Measurements from ENCODE around the gene GOLGA3. TPM values are rescaled to one million over a fixed set of nuclear protein-coding genes. Genes with fewer than 3 reads are reported as not detected.

GOLGA3 gene
- total and polyA plus RNA-seq, 9 of the 15 experiments (the other 6 are each of a cell fraction or from before 2014, with no cell fraction given) = 1.9 to 48.1 (median 18.4) TPM

DNA sequence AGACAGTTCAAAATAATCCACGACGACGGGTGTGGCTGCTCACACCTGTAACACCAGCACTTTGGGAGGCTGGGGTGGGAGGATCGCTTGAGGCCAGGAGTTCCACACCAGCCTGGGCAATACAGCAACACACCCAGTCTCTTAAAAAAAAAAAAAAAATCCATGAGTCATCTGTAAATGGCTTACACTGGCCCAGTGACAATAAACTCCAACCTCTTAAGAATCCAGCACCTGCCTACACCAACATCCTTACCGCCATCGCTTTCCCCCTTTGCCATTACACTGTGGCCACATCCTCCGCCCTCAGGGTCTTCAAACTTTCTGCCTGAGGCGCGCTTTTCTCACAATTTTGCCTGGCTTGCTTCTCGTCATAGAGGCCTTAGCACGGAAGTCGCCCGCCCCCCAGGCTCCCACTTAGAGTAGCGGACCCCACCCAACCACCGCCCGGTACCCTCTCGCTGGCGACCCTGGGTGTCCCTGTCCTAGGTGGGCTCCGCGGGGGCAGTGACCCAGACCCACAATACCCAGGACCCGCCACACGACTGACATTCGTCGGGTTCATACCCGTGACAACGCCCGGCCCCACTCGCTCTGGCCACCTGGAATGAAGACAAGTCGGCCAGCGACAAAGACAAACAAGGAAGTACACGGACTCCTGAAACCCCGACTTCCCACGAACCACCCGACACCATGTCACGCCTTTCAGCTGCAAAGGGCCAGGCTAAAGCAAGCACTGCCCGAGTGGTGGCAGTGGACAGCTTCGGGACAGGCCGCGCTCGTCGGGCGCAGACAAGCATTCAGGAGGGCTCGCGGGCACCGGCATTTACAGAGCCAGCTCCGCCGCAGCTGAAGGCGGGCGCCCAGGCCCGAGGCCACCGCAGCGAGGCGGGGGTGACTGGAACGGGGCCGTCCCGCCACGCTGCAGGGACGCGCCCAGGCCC lies 636 bp downstream of the GOLGA3 start (continued):
- TF ChIP-seq, protein P1, sequence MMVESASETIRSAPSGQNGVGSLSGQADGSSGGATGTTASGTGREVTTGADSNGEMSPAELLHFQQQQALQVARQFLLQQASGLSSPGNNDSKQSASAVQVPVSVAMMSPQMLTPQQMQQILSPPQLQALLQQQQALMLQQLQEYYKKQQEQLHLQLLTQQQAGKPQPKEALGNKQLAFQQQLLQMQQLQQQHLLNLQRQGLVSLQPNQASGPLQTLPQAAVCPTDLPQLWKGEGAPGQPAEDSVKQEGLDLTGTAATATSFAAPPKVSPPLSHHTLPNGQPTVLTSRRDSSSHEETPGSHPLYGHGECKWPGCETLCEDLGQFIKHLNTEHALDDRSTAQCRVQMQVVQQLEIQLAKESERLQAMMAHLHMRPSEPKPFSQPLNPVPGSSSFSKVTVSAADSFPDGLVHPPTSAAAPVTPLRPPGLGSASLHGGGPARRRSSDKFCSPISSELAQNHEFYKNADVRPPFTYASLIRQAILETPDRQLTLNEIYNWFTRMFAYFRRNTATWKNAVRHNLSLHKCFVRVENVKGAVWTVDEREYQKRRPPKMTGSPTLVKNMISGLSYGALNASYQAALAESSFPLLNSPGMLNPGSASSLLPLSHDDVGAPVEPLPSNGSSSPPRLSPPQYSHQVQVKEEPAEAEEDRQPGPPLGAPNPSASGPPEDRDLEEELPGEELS (CRISPR knock-in tag; IDR thresholded peaks at IDR 0.05; ENCODE audit: borderline replicate concordance) = no peak
- no peak for TF ChIP-seq MXI1 (IDR thresholded peaks at IDR 0.05; ENCODE audit: low read depth, low read length)
- TF ChIP-seq RBM39 (optimal IDR thresholded peaks at IDR 0.05; ENCODE audit: low read depth, low read length) = no peak
- TF ChIP-seq PCBP1 (IDR thresholded peaks at IDR 0.05; ENCODE audit: low read depth, low read length, poor library complexity, severe bottlenecking) = peak; percentile 17
- TF ChIP-seq, protein P2, sequence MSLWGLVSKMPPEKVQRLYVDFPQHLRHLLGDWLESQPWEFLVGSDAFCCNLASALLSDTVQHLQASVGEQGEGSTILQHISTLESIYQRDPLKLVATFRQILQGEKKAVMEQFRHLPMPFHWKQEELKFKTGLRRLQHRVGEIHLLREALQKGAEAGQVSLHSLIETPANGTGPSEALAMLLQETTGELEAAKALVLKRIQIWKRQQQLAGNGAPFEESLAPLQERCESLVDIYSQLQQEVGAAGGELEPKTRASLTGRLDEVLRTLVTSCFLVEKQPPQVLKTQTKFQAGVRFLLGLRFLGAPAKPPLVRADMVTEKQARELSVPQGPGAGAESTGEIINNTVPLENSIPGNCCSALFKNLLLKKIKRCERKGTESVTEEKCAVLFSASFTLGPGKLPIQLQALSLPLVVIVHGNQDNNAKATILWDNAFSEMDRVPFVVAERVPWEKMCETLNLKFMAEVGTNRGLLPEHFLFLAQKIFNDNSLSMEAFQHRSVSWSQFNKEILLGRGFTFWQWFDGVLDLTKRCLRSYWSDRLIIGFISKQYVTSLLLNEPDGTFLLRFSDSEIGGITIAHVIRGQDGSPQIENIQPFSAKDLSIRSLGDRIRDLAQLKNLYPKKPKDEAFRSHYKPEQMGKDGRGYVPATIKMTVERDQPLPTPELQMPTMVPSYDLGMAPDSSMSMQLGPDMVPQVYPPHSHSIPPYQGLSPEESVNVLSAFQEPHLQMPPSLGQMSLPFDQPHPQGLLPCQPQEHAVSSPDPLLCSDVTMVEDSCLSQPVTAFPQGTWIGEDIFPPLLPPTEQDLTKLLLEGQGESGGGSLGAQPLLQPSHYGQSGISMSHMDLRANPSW (CRISPR knock-in tag; IDR thresholded peaks at IDR 0.05) = no peak
- TF ChIP-seq, protein P3, sequence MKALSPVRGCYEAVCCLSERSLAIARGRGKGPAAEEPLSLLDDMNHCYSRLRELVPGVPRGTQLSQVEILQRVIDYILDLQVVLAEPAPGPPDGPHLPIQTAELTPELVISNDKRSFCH (CRISPR knock-in tag; IDR thresholded peaks at IDR 0.05) = no peak
- TF ChIP-seq, protein P3 (tag; IDR thresholded peaks at IDR 0.05) = no peak
- 0 out of 4 replicates have a peak, but pooled peaks of 1 of the 2 experiments have one; percentile 23 for TF ChIP-seq RCOR1 (IDR thresholded peaks at IDR 0.05; ENCODE audit: borderline replicate concordance in 1 of 2, low read depth in 2 of 2, low read length in 2 of 2)
- no peak for TF ChIP-seq NELFE (IDR thresholded peaks at IDR 0.05; ENCODE audit: insufficient read depth, insufficient read length)
- TF ChIP-seq GABPA (tag; conservative IDR thresholded peaks at IDR 0.05; ENCODE audit: low read depth) = no peak
- no peak for TF ChIP-seq TBP (optimal IDR thresholded peaks at IDR 0.05; ENCODE audit: low read depth, low read length)
- peak; percentile 82 for TF ChIP-seq FOSL1 (tag; conservative IDR thresholded peaks at IDR 0.05)
- no peak for TF ChIP-seq ZNF274 (IDR thresholded peaks at IDR 0.05; ENCODE audit: borderline replicate concordance, low read depth, low read length)
- TF ChIP-seq, protein P4, sequence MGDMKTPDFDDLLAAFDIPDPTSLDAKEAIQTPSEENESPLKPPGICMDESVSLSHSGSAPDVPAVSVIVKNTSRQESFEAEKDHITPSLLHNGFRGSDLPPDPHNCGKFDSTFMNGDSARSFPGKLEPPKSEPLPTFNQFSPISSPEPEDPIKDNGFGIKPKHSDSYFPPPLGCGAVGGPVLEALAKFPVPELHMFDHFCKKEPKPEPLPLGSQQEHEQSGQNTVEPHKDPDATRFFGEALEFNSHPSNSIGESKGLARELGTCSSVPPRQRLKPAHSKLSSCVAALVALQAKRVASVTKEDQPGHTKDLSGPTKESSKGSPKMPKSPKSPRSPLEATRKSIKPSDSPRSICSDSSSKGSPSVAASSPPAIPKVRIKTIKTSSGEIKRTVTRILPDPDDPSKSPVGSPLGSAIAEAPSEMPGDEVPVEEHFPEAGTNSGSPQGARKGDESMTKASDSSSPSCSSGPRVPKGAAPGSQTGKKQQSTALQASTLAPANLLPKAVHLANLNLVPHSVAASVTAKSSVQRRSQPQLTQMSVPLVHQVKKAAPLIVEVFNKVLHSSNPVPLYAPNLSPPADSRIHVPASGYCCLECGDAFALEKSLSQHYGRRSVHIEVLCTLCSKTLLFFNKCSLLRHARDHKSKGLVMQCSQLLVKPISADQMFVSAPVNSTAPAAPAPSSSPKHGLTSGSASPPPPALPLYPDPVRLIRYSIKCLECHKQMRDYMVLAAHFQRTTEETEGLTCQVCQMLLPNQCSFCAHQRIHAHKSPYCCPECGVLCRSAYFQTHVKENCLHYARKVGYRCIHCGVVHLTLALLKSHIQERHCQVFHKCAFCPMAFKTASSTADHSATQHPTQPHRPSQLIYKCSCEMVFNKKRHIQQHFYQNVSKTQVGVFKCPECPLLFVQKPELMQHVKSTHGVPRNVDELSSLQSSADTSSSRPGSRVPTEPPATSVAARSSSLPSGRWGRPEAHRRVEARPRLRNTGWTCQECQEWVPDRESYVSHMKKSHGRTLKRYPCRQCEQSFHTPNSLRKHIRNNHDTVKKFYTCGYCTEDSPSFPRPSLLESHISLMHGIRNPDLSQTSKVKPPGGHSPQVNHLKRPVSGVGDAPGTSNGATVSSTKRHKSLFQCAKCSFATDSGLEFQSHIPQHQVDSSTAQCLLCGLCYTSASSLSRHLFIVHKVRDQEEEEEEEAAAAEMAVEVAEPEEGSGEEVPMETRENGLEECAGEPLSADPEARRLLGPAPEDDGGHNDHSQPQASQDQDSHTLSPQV (IDR thresholded peaks at IDR 0.05) = no peak
- TF ChIP-seq, protein P5, sequence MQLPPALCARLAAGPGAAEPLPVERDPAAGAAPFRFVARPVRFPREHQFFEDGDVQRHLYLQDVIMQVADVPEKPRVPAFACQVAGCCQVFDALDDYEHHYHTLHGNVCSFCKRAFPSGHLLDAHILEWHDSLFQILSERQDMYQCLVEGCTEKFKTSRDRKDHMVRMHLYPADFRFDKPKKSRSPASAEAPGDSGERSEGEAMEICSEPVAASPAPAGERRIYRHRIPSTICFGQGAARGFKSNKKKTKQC (CRISPR knock-in tag; IDR thresholded peaks at IDR 0.05) = no peak
- TF ChIP-seq CXXC5 (CRISPR knock-in tag; IDR thresholded peaks at IDR 0.05) = no peak
